Endothelial cell of umbilical vein (primary cell): ENCODE measurements around the gene TCIRG1. TPM values are rescaled to one million over a fixed set of nuclear protein-coding genes. Genes with fewer than 3 reads are reported as not detected.

Source experiments
- BruUV-seq: library from RNA; stranded (reverse); fragments of 400-500 nt; replicated peaks from 2 replicates; lab custom pipeline; 2021; lab: Mats Ljungman, UMichigan
- CTCF ChIA-PET: fragments of 300-600, 350-600 bp; sonication (Branson Sonifier 250); formaldehyde crosslinking; loops from one replicate; lab custom pipeline; 2021; ENCODE audit warnings: antibody characterized with exemption, inconsistent platforms; lab: Charles Lee
- POLR2A ChIA-PET: fragments of 300-600, 350-600 bp; sonication (Branson Sonifier 250); formaldehyde crosslinking; loops from one replicate; lab custom pipeline; 2021; ENCODE audit warnings: antibody characterized with exemption, inconsistent platforms; lab: Charles Lee
- DNase-seq: peaks from one replicate; pipeline ENCODE4 v3.0.0-alpha.2; 2011; ENCODE audit warnings: low read depth, low spot score
- FAIRE-seq: peaks from 2 replicates; lab custom pipeline; 2011; peaks lifted over from hg19 to GRCh38; lab: Jason Lieb, UNC
- H2AFZ ChIP-seq: 2 replicates; pipeline ENCODE4 v1.6.0; 2012; ENCODE audit warnings: low read depth, low read length, control low read depth, inconsistent platforms
- H3K27ac ChIP-seq: 2 replicates; pipeline ENCODE4 v1.5.1; 2011; ENCODE audit warnings: low read depth, mild to moderate bottlenecking, control low read depth, low read length, moderate library complexity; ENCODE audit not compliant: insufficient read depth
- H3K27me3 ChIP-seq, 2 experiments: 2 replicates each; pipeline versions ENCODE4 v1.6.0 to v1.6.1; 2011; ENCODE audit warnings: low read length in 2 of 2, mixed read lengths in 1 of 2; ENCODE audit not compliant: control insufficient read depth in 2 of 2, insufficient read depth in 2 of 2
- H3K36me3 ChIP-seq, 2 experiments: 2 replicates in 1 of 2; 3 replicates in 1 of 2; pipeline ENCODE4 v1.5.1; 2011; ENCODE audit warnings: low read length in 2 of 2, mild to moderate bottlenecking in 1 of 2, moderate library complexity in 1 of 2; ENCODE audit not compliant: control insufficient read depth in 2 of 2, insufficient read depth in 2 of 2; ENCODE audit errors: extremely low read depth in 1 of 2
- H3K4me1 ChIP-seq: 3 replicates; pipeline ENCODE4 v1.5.1; 2011; ENCODE audit warnings: mild to moderate bottlenecking, low read length; ENCODE audit not compliant: control insufficient read depth, insufficient read depth; ENCODE audit errors: extremely low read depth
- H3K4me2 ChIP-seq: 2 replicates; pipeline ENCODE4 v1.6.1; 2011; ENCODE audit warnings: low read length, control low read depth, mixed read lengths; ENCODE audit not compliant: insufficient read depth
- H3K4me3 ChIP-seq, 3 experiments: fragments of 200-600 bp in 1 of 3; sonication (generic), shearing (Covaris generic) in 1 of 3; replicated peaks in 1 of 3; 2 replicates each; pipeline ENCODE4 v1.5.1; 2011 to 2016; ENCODE audit warnings: control low read depth in 3 of 3, low read length in 3 of 3, mild to moderate bottlenecking in 2 of 3, inconsistent platforms in 1 of 3, low read depth in 1 of 3, moderate library complexity in 1 of 3; ENCODE audit not compliant: insufficient read depth in 1 of 3
- H3K79me2 ChIP-seq: 2 replicates; pipeline ENCODE4 v1.6.0; 2012; ENCODE audit warnings: low read length, inconsistent platforms; ENCODE audit not compliant: control insufficient read depth, insufficient read depth
- H3K9ac ChIP-seq: replicated peaks from 2 replicates; pipeline ENCODE3; 2011; ENCODE audit warnings: low read length, control low read depth; ENCODE audit not compliant: insufficient read depth; ENCODE audit errors: extremely low read depth
- H3K9me1 ChIP-seq: replicated peaks from 3 replicates; pipeline ENCODE4 v1.6.0; 2011; ENCODE audit warnings: mild to moderate bottlenecking, low read length; ENCODE audit not compliant: control insufficient read depth, insufficient read depth; ENCODE audit errors: extremely low read depth
- H3K9me3 ChIP-seq: replicated peaks from 2 replicates; pipeline ENCODE4 v1.5.1; 2012; ENCODE audit warnings: low read length, inconsistent platforms; ENCODE audit not compliant: control insufficient read depth, insufficient read depth
- H4K20me1 ChIP-seq: replicated peaks from 2 replicates; pipeline ENCODE3; 2011; ENCODE audit warnings: mild to moderate bottlenecking, low read length; ENCODE audit not compliant: control insufficient read depth, insufficient read depth; ENCODE audit errors: extremely low read depth
- EZH2 ChIP-seq: IDR thresholded peaks from 2 replicates; pipeline ENCODE4 v1.6.1; 2012; ENCODE audit warnings: borderline replicate concordance, low read depth, mild to moderate bottlenecking, moderate library complexity, low read length, inconsistent platforms; ENCODE audit not compliant: severe bottlenecking
- FOS ChIP-seq: IDR thresholded peaks from 2 replicates; pipeline ENCODE4 v1.6.1; 2011; ENCODE audit warnings: mild to moderate bottlenecking, low read length, moderate library complexity, borderline replicate concordance; ENCODE audit not compliant: insufficient read depth
- GATA2 ChIP-seq: IDR thresholded peaks from 2 replicates; pipeline ENCODE4 v1.7.0; 2011; ENCODE audit warnings: low read depth, mild to moderate bottlenecking, moderate library complexity, mixed read lengths, low read length; ENCODE audit not compliant: insufficient read length, insufficient read depth
- JUN ChIP-seq: IDR thresholded peaks from 2 replicates; pipeline ENCODE4 v1.6.1; 2011; ENCODE audit warnings: borderline replicate concordance, low read depth; ENCODE audit not compliant: insufficient read length, insufficient read depth
- MYC ChIP-seq: IDR thresholded peaks from one replicate; pipeline ENCODE4 v1.6.1; 2011; ENCODE audit warnings: mild to moderate bottlenecking, low read depth, low read length
- POLR2A ChIP-seq: IDR thresholded peaks from 2 replicates; pipeline ENCODE4 v1.6.1; 2012; ENCODE audit warnings: low read depth, mild to moderate bottlenecking, control low read depth, low read length
- POLR2AphosphoS5 ChIP-seq: IDR thresholded peaks from 2 replicates; pipeline ENCODE4 v1.6.1; 2012; ENCODE audit warnings: low read depth, mild to moderate bottlenecking, control low read depth, low read length, moderate library complexity; ENCODE audit not compliant: insufficient read depth
- dilution Hi-C: fragments of 300-500 bp; cut with MboI; formaldehyde crosslinking; loops from one replicate; pipeline ENCODE4 v1.15.0; 2019; ENCODE audit warnings: low sequenced_read_pairs; ENCODE audit not compliant: extremely low pct_ligation_motif_present
- intact Hi-C: fragments of 100-400 bp; cut with micrococcal nuclease; formaldehyde crosslinking; loops from one replicate; pipeline ENCODE4 v1.10.0; 2022
- polyA plus RNA-seq, 4 experiments: library from polyadenylated mRNA; depleted of rRNA in 3 of 4; stranded (reverse) in 3 of 4; unstranded in 1 of 4; fragments of >200 nt; gene quantifications; 2 replicates each; pipeline versions ENCODE4 v1.2.1 to v1.2.3, GENCODE V29; 2011 to 2012; ENCODE audit warnings: missing spikeins in 1 of 4
- total RNA-seq: library from RNA; stranded (reverse); gene quantifications from 2 replicates; pipeline ENCODE4 v1.2.3, GENCODE V29; 2021
- TF ChIP-seq, protein P1 (sequence below), 2 donors: IDR thresholded peaks; 1 replicate in 1 of 2; 2 replicates in 1 of 2; pipeline ENCODE4 v1.5.1; 2011; ENCODE audit warnings: low read length in 2 of 2, mild to moderate bottlenecking in 2 of 2, moderate library complexity in 2 of 2, control low read depth in 1 of 2, inconsistent platforms in 1 of 2, low read depth in 1 of 2; ENCODE audit not compliant: insufficient read depth in 1 of 2; ENCODE audit errors: extremely low read depth in 1 of 2
- TF ChIP-seq, protein P2 (sequence below): IDR thresholded peaks from 2 replicates; pipeline ENCODE4 v1.6.1; 2011; ENCODE audit not compliant: insufficient read depth, insufficient read length

TCIRG1 gene
- total and polyA plus RNA-seq, 2 donors (not counting 3 experiments of a cell fraction or from before 2014, with no cell fraction given): 134 to 183 TPM

DNA sequence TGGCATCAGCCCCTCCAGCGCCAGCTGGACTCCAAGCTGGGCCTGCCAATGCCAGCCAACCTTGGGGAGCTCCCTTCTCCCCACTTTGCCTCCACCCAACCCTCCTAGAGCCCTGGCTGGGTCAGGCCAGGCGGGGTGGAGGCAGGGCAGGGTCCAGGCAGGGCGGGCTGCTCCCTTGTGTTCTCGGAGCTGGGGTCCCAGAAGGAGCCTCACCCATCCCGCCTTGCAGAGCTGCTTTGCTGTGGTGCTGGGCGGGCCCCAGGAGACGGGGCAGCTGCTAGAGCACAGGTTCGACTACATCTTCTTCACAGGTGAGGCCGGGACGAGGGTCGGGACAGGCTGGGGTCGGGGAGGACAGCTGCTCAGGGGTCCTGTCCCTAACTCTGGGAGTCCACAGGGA, 19.3 kb upstream of the TCIRG1 start:
- H2AFZ ChIP-seq: no peak overlapping the region
- FAIRE-seq (no peak), DNase-seq (no peak)
- H3K27me3 ChIP-seq: no peaks in the 10 kb centered on the region
- H3K9ac ChIP-seq: no peak overlapping the region
- no peaks in the 10 kb centered on the region for H3K9me3 ChIP-seq
- peaks cover 4% of the 10 kb centered on the region for H3K4me1 ChIP-seq
- no peaks in the 10 kb centered on the region for H3K9me1 ChIP-seq
- TF ChIP-seq POLR2A: no peak
- no peak for TF ChIP-seq MYC
- no peak for TF ChIP-seq EZH2
- TF ChIP-seq, protein P1, sequence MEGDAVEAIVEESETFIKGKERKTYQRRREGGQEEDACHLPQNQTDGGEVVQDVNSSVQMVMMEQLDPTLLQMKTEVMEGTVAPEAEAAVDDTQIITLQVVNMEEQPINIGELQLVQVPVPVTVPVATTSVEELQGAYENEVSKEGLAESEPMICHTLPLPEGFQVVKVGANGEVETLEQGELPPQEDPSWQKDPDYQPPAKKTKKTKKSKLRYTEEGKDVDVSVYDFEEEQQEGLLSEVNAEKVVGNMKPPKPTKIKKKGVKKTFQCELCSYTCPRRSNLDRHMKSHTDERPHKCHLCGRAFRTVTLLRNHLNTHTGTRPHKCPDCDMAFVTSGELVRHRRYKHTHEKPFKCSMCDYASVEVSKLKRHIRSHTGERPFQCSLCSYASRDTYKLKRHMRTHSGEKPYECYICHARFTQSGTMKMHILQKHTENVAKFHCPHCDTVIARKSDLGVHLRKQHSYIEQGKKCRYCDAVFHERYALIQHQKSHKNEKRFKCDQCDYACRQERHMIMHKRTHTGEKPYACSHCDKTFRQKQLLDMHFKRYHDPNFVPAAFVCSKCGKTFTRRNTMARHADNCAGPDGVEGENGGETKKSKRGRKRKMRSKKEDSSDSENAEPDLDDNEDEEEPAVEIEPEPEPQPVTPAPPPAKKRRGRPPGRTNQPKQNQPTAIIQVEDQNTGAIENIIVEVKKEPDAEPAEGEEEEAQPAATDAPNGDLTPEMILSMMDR (IDR thresholded peaks at IDR 0.05; ENCODE audit: extremely low read depth in 1 of 2, insufficient read depth in 1 of 2, low read depth in 1 of 2, low read length in 2 of 2): no peak
- TF ChIP-seq POLR2AphosphoS5: no peak
- TF ChIP-seq, protein P2, sequence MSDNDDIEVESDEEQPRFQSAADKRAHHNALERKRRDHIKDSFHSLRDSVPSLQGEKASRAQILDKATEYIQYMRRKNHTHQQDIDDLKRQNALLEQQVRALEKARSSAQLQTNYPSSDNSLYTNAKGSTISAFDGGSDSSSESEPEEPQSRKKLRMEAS: no peak
- no peak for TF ChIP-seq FOS
- TF ChIP-seq JUN: no peak
- no peak for TF ChIP-seq GATA2
- H3K36me3 ChIP-seq: no peaks in the 10 kb centered on the region
- H4K20me1 ChIP-seq: no peaks in the 10 kb centered on the region
- POLR2A ChIA-PET: no interaction called here
- CTCF ChIA-PET: interaction anchor here (0.6 kb wide), 1 partner anchor 649 kb away, joined by 3 read pairs; no protein-coding TSS in a partner anchor
- intact Hi-C loops (no loop called here), dilution Hi-C loops (no loop called here)
- H3K27ac ChIP-seq: no peak overlapping the region
- H3K79me2 ChIP-seq: no peaks in the 10 kb centered on the region
- no peak overlapping the region for H3K4me2 ChIP-seq
- no TSS peak for BruUV-seq
- H3K4me3 ChIP-seq: no peak overlapping the region
